Measurements from ENCODE around the gene KCNK2.
"Not testable (repeated sequence)": the region's sequence is repeated elsewhere in the genome, so short reads cannot be mapped to it uniquely, and the experiment has no call there.

Gene KCNK2

DNA sequence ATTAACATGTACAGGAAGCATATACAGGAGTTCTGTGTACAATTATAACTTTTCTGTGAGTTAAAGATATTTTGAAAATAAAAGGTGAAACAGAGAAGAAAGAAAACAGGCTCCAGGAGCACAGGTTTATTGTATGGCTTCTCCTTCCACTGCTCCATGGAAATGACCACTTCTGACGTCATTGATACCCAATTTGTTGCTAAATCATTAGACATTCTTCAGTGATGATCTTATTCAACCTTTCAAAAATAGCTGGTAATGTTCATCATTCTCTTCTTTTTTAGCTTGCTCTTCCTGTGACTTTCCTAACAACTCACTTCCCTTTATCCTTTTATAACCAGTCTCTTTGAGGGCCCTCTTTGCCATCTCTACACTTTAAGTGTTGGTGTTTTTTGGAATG is 77.8 kb downstream of the KCNK2 start:
- no peak for DNase-seq (ENCODE audit: low read depth)

DNA sequence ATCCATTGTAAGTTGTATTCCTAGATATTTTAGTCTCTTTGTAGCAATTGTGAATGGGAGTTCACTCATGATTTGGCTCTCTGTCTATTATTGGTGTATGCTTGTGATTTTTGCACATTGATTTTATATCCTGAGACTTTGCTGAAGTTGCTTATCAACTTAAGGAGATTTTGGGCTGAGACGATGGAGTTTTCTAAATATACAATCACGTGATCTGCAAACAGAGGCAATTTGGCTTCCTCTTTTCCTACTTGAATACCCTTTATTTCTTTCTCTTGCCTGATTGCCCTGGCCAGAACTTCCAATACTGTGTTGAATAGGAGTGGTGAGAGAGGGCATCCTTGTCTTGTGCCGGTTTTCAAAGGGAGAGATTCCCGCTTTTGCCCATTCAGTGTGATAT is 80.6 kb downstream of the KCNK2 start:
- not testable (repeated sequence) for DNase-seq (ENCODE audit: low read depth)

DNA sequence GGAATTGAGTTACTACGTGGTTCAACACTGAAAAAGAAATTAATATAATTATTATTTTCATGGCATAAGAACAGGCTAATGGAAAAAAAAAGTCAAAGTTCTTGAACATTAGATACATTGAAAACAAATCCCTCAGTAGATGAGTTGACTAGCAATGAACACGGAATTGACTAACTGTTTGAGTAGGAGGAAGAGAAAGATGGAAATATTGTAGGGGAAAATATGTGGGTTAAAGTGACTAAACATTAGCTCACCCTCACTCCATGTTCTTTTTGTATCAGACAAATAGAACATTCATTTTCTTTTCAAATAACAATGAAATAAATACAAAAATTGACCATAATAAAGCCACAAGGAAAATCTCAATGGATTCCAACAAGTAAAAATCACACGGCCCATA is 84.3 kb downstream of the KCNK2 start:
- peak; percentile 11 for DNase-seq (ENCODE audit: low read depth)

DNA sequence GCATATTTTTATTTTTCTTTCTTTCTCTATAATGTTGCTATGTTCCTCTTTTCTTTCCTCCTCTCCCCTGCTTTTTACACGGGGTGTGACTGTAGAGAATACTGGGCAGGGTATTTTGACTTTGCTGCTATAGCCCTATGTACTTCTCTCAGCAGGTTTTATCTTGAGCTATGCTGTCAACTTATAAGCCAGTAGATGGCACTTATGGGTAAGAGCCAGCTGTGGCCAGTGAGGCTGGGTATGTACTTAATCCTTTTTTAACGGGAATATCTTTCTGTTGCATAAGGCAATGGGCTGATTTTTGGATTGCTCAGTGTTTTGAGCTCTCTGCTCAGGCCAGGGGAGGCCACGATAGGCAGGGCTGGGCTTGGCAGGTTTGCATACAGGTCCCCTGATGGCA is 99.0 kb downstream of the KCNK2 start:
- DNase-seq (ENCODE audit: low read depth) = no peak

GRCh38 chr1:215185067-215185620 is 102.6 kb downstream of the KCNK2 start:
- DNase-seq (ENCODE audit: low read depth) = no peak

GRCh38 chr1:215188302-215188950 is 105.9 kb downstream of the KCNK2 start:
- DNase-seq (ENCODE audit: low read depth) = no peak

DNA sequence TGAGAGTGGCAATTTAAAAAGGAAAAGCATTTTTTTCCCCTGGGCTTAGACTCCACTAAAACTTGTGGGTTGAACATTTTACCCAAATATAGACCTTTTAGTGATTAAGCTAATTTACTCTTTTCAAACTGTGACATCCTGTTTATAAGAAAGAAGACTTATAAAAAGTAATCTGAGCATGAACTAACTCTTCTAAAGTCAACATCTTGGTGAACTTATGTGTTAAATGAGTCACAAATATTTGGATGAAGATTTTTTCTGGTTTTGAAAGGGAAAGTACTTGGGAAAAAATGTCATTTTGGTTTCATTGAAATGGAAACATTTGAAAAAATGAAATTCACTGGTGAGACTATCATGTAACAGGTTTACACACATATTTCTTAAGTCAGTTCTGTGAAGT is 109.8 kb downstream of the KCNK2 start:
- peak; percentile 24 for DNase-seq (ENCODE audit: low read depth)

DNA sequence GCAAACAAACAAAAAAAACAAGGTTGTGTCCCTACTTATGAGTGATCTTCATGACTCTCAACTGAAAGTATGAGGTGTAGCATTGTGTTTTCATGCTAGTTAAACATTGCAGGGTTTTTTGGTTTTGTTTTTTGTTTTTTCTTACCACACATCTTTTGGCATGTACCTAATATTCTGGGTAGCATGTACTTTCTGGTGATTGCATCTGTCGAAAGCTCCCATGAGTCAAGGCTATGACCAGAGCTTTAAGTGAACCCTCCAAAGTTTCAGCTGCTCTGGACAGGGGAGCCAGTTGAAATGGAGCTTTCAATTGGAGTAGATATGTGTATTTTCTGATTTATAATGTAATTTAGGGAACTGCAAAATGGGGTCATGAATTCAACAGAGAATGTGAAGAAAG is 115.5 kb downstream of the KCNK2 start:
- no peak for DNase-seq (ENCODE audit: low read depth)

DNA sequence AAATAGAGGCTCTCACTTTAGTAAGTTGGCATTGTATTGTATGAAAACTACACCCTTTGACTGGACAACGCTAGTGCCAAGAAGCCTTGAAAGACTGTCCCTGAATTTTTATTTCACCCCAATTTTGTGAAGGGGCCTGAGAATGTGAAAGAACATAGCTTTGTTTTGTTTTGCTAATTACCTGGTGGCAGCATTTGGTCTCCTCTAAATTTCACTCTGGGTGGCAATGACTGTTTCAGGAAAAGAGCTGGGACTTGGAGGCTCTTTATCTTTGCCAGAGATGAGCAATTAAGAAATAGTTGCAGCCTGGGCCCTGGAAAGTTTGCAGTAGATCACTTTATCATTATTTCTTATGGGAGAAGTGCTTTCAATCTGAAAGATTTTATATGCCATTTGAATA is 117.6 kb downstream of the KCNK2 start:
- DNase-seq (ENCODE audit: low read depth) = no peak

GRCh38 chr1:215201283-215201682 is 118.7 kb downstream of the KCNK2 start:
- no peak for DNase-seq (ENCODE audit: low read depth)

DNA sequence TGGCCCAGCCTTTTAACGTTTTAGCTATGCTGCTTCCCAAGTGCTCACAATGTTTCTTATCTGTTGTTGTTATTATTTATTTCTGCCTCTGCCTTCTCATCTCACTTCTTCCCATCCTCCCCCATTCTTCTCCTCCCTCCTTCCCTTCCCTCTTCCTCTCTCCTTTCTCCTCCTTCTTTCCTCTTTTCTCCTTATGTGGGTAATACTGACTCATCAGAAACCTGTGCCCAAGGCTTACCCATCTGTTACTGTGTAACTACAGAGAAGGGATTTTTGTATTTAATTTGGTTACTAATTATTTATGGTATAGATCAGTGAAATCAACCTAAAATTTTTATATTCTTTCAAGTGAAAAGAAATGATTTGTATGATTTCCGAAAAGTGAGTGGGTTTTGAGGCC is 120.3 kb downstream of the KCNK2 start:
- no peak for DNase-seq (ENCODE audit: low read depth)

- DNase-seq (ENCODE audit: low read depth) = no peak
These were observed 127.6 kb downstream of the KCNK2 start for GRCh38 chr1:215210167-215210566.

- DNase-seq (ENCODE audit: low read depth) = no peak
These were observed 133.3 kb downstream of the KCNK2 start for GRCh38 chr1:215215846-215216245.

- DNase-seq (ENCODE audit: low read depth) = no peak
These were observed 136.8 kb downstream of the KCNK2 start for GRCh38 chr1:215219372-215219771.

DNA sequence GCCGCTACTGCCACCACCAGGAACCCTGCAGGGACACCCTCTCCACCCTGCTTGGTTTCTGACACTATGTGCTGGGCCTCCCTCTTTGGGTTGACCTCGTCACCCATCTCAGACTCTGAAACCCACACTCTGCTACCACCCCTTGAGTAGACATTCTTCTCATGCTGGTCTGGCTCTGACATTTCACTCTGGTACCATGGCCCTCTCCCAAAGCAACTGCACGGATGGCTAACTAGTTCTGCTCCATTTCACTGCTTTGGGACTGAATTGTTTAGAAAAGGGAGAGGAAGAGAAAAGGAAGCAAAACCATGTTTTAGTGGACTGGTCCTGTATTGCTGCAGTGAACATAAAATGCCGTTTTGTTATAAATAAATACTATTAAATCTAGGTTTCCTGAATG is 137.8 kb downstream of the KCNK2 start:
- no peak for DNase-seq (ENCODE audit: low read depth)

GRCh38 chr1:215226757-215227156 is 144.2 kb downstream of the KCNK2 start:
- no peak for DNase-seq (ENCODE audit: low read depth)

GRCh38 chr1:215228193-215228592 is 145.7 kb downstream of the KCNK2 start:
- no peak for DNase-seq (ENCODE audit: low read depth)

DNA sequence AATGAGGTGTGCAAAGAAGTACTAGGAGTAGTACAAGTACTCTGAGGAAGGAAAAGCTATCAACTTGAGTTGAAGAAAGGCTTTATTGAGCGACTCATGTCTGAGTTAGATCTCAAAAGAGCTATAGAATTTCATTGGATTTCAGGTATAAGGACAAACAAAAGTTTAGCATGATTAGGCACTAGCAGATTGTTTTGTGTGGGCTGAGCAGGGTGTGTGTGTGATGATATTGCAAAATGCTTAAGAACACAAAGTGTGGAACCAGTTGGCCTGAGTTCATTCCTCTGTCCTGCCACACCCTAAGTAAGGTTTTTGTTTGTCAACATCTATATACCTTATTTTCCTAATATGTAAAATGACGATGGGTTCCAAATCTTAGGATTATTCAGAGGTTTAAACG is 158.9 kb downstream of the KCNK2 start:
- DNase-seq (ENCODE audit: low read depth) = no peak

- DNase-seq (ENCODE audit: low read depth) = no peak
These were observed 161.0 kb downstream of the KCNK2 start for GRCh38 chr1:215243345-215244054.

- no peak for DNase-seq (ENCODE audit: low read depth)
These were observed 168.4 kb downstream of the KCNK2 start for GRCh38 chr1:215250913-215251312.

DNA sequence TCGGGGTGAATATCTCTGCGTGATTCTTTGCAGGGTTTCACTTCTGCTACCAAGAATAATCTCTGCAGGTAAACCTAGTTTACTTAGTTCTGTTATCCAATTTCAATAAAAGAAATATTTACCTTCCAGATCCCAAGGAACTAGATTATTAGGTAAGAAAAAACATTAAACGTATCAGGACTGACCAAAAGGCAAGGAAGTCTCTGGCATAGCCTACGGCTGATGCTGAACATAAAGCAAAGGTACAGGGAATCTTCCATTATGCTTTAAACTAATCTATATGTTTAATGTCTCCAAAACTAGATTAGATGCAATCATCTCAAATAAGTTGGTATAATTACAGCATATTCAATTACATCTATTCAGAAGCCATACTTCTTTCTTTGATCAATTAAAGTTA is 168.9 kb downstream of the KCNK2 start:
- no peak for DNase-seq (ENCODE audit: low read depth)

GRCh38 chr1:215252164-215252563 is 169.6 kb downstream of the KCNK2 start:
- no peak for DNase-seq (ENCODE audit: low read depth)

DNA sequence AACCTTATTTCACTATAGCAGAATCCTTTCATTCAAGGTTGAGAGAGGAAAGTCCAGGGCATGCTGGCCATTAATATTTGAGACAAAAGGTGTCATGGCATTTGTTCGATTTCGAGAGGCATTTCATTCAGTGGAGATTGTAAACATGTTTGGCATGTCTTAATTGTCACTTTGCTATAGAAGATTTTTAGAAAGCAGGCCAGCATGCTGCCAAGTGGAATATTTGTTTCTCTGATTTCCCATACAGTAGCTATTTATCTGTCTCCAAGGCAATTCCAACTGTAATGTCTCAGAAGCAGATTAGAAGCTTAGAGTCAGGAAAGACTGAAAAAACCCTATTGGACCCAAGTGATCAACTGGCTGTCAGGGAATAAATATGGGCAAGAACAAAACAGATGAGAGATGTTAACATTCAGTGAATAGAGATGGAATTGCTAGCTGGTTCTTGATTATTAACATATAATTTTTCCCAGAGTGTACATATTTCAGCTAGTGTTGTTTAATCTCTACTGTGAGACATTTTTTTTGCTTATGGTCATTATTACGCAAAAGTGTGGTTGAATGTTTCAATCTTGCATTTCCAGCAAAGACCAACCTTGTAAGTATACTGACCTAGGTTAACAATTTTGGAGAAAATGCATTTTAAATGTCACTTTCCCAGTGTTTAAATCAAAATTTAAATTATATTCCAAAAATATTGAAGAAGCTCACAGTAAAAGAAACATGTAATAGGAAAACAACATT is 174.6 kb downstream of the KCNK2 start:
- no peak for DNase-seq (ENCODE audit: low read depth)

Measured in HS-5 (cell line).